NT2/D1 (cell line): ENCODE results near the gene CUEDC1.
"Not testable (repeated sequence)": the region's sequence is repeated elsewhere in the genome, so short reads cannot be mapped to it uniquely, and the experiment has no call there.

Source experiments
- DNase-seq: peaks from one replicate; pipeline ENCODE4 v3.0.0-alpha.2; 2011; ENCODE audit warnings: low read depth, low spot score
- H3K27me3 ChIP-seq: 2 replicates; pipeline ENCODE4 v1.6.0; 2011; ENCODE audit warnings: mild to moderate bottlenecking; ENCODE audit not compliant: insufficient read length, insufficient read depth
- H3K36me3 ChIP-seq: 2 replicates; pipeline ENCODE4 v1.6.1; 2011; ENCODE audit warnings: mild to moderate bottlenecking, low read length, mixed read lengths; ENCODE audit not compliant: insufficient read depth, insufficient read length
- H3K4me1 ChIP-seq: 2 replicates; pipeline ENCODE4 v1.5.1; 2011; ENCODE audit not compliant: insufficient read depth, insufficient read length
- H3K4me3 ChIP-seq: 2 replicates; pipeline ENCODE4 v1.5.1; 2011; ENCODE audit warnings: low read depth; ENCODE audit not compliant: insufficient read length
- H3K9ac ChIP-seq: 2 replicates; pipeline ENCODE4 v1.6.0; 2011; ENCODE audit warnings: low read depth; ENCODE audit not compliant: insufficient read length
- H3K9me3 ChIP-seq: 2 replicates; pipeline ENCODE4 v1.5.1; 2011; ENCODE audit warnings: mild to moderate bottlenecking, low read length; ENCODE audit not compliant: insufficient read depth
- SUZ12 ChIP-seq: IDR thresholded peaks from 2 replicates; pipeline ENCODE4 v1.6.1; 2011; ENCODE audit not compliant: insufficient read length, insufficient read depth; ENCODE audit errors: extremely low read depth
- YY1 ChIP-seq: IDR thresholded peaks from 2 replicates; pipeline ENCODE4 v1.6.1; 2011; ENCODE audit not compliant: insufficient read length, insufficient read depth
- ZNF274 ChIP-seq: IDR thresholded peaks from 2 replicates; pipeline ENCODE4 v1.6.1; 2011; ENCODE audit warnings: mild to moderate bottlenecking, low read depth, low read length

The CUEDC1 gene

GRCh38 chr17:57923182-57923872 is 31.9 kb downstream of the CUEDC1 start:
- no peaks in the 10 kb centered on the region for H3K9me3 ChIP-seq
- H3K4me1 ChIP-seq: peaks cover 19% of the 10 kb centered on the region
- TF ChIP-seq SUZ12 (no peak), YY1 (no peak), ZNF274 (no peak)
- no peak for DNase-seq
- H3K4me3 ChIP-seq: no peak overlapping the region
- no peaks in the 10 kb centered on the region for H3K36me3 ChIP-seq
- H3K27me3 ChIP-seq: no peaks in the 10 kb centered on the region
- H3K9ac ChIP-seq: no peak overlapping the region

GRCh38 chr17:57922745-57923144 is 32.5 kb downstream of the CUEDC1 start:
- H3K36me3 ChIP-seq, H3K27me3 ChIP-seq, H3K9me3 ChIP-seq, H3K9ac ChIP-seq, H3K4me3 ChIP-seq, DNase-seq: not testable (repeated sequence)
- H3K4me1 ChIP-seq: peaks cover 19% of the 10 kb centered on the region

GRCh38 chr17:57920916-57921703 is 34.1 kb downstream of the CUEDC1 start:
- DNase-seq: no peak
- no peak overlapping the region for H3K9ac ChIP-seq
- no peak for TF ChIP-seq ZNF274
- no peak for TF ChIP-seq SUZ12
- no peak for TF ChIP-seq YY1
- H3K9me3 ChIP-seq: no peaks in the 10 kb centered on the region
- H3K4me1 ChIP-seq: peaks cover 19% of the 10 kb centered on the region
- H3K27me3 ChIP-seq: no peaks in the 10 kb centered on the region
- H3K4me3 ChIP-seq: no peak overlapping the region
- H3K36me3 ChIP-seq: no peaks in the 10 kb centered on the region

- no peak overlapping the region for H3K4me3 ChIP-seq
- H3K9me3 ChIP-seq: no peaks in the 10 kb centered on the region
- peaks cover 18% of the 10 kb centered on the region for H3K4me1 ChIP-seq
- H3K36me3 ChIP-seq: no peaks in the 10 kb centered on the region
- H3K27me3 ChIP-seq: no peaks in the 10 kb centered on the region
- no peak for DNase-seq
- no peak overlapping the region for H3K9ac ChIP-seq
- TF ChIP-seq YY1: no peak
- no peak for TF ChIP-seq SUZ12
- TF ChIP-seq ZNF274: no peak
These were observed 35.3 kb downstream of the CUEDC1 start for GRCh38 chr17:57919918-57920317.

GRCh38 chr17:57918017-57918895 is 37.0 kb downstream of the CUEDC1 start:
- TF ChIP-seq YY1 (no peak), ZNF274 (no peak), SUZ12 (no peak)
- H3K4me3 ChIP-seq: no peak overlapping the region
- no peaks in the 10 kb centered on the region for H3K9me3 ChIP-seq
- H3K4me1 ChIP-seq: peaks cover 26% of the 10 kb centered on the region
- H3K27me3 ChIP-seq: no peaks in the 10 kb centered on the region
- H3K36me3 ChIP-seq: no peaks in the 10 kb centered on the region
- DNase-seq: no peak
- no peak overlapping the region for H3K9ac ChIP-seq

GRCh38 chr17:57916925-57917858 is 38.0 kb downstream of the CUEDC1 start:
- H3K27me3 ChIP-seq: no peaks in the 10 kb centered on the region
- H3K9me3 ChIP-seq: no peaks in the 10 kb centered on the region
- DNase-seq: no peak
- H3K4me3 ChIP-seq: no peak overlapping the region
- TF ChIP-seq SUZ12: no peak
- TF ChIP-seq YY1: no peak
- no peak for TF ChIP-seq ZNF274
- H3K9ac ChIP-seq: no peak overlapping the region
- peaks cover 26% of the 10 kb centered on the region for H3K4me1 ChIP-seq
- no peaks in the 10 kb centered on the region for H3K36me3 ChIP-seq
